ENCODE results near the gene WNT9A.

- no peak for TF ChIP-seq CTCF (IDR thresholded peaks at IDR 0.05)
- TF ChIP-seq POLR2A (IDR thresholded peaks at IDR 0.05) = no peak
Measured at GRCh38 chr1:227891223-227891954, 56.3 kb downstream of the WNT9A start.
